Sciatic nerve (tissue), 2 donors: ENCODE measurements around the gene PCSK5. TPM values are rescaled to one million over a fixed set of nuclear protein-coding genes. Genes with fewer than 3 reads are reported as not detected.

ENCODE experiments used
- ATAC-seq: fragments of 200-7000 bp; cut with Tn5 transposase; one replicate; pipeline ENCODE4 v1.9.1; 2020; ENCODE audit warnings: mild to moderate bottlenecking, moderate library complexity
- DNase-seq: peaks from one replicate; pipeline ENCODE4 v3.0.0-alpha.2; 2020; ENCODE audit warnings: low spot score
- intact Hi-C: fragments of 100-400 bp; cut with DNase I; formaldehyde crosslinking; loops from one replicate; pipeline ENCODE4 v1.14.2; 2022
- total RNA-seq: library from RNA; stranded (reverse); fragmentation: NEBNext Ultra II Directional; extraction: Animal tissue kit (Norgen Biotek cat#: 25700); gene quantifications from one replicate; pipeline ENCODE4 v1.2.1, GENCODE V29; 2021
- donor health status: DM: no; HTN: no; CAD: no.
- donor health status: DM: no; HTN: no; CAD: no.

Gene PCSK5
- total RNA-seq, 1 donor from 2014 or later: 18.8 TPM

DNA sequence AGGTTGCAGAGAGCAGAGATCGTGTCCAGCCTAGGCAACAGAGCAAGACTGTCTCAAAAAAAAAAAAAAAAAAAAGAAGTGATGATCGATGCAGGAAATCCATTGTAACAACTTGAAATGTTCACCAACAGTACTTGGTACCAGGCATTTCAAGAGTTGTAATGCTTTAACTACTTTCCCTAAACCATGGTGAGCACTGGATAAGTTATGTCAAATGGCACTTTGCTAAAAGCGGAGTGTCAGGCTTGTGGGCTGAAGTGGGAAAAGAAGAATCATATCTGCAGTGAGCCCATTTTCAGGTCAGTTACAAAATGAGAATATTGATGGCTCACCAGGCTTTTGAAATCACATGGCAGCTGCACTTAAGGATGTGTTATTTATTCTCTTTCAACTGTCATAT lies 301.5 kb downstream of the PCSK5 start:
- DNase-seq: no peak
- intact Hi-C loops: no loop called here
- no peak for ATAC-seq

DNA sequence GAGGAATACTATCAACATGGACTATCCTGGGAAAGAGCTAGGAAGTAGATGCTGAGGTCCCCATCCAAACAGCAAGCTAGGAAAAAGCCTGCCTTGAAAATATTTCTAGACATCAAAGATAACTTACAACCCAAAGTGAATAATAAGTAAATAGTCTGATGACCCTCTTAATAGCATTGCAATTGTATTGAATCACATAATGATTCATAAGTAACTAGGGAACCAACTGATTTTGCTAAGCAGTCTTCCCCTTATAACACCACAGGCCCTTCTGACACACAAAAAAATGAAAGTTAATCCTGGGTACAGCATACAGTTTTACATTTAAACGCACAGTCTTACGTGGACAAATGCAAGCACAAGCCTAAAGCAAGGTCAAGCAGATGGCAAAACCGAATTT lies 304.4 kb downstream of the PCSK5 start:
- ATAC-seq: no peak
- intact Hi-C loops: no loop called here
- DNase-seq: no peak

DNA sequence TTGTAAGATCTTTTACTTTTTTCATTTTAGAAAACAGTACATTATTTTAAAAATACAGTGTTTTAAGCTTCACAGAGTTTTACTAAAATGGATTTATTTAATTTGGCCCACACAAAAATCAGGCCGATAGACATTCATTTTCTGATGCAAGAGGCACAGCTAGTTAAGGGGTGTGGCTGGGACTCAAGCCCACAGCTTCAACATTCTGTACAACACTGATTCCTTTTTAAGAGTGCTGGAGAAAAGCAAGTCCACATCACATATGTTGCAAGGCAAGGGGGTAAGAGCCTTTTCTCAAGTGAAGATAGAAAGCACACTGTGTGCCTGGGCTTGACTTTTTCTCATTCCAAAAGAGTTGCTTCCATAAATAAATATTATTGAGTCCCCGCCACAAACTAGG lies 307.9 kb downstream of the PCSK5 start:
- DNase-seq (no peak), ATAC-seq (peak; percentile 80)
- intact Hi-C loops: no loop called here

DNA sequence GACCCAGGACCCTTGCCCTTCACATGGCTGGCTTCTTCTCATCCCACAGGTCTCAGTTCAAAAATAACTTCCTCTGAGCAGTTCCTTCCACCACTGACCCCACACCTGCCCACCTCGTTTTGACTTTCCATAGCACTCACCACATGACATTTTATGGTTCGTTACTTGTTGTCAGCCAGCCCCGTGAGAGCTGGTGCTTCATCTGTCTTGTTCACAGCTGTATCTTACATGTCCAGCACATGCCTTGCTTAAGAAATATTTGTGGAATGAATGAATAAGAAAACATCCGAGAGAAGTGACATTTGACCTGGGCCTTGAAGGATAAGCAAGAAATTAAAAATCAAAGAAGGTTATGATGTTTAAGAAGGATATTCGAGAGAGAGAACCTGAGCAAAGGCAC lies 309.8 kb downstream of the PCSK5 start:
- no peak for ATAC-seq
- intact Hi-C loops: no loop called here
- no peak for DNase-seq

DNA sequence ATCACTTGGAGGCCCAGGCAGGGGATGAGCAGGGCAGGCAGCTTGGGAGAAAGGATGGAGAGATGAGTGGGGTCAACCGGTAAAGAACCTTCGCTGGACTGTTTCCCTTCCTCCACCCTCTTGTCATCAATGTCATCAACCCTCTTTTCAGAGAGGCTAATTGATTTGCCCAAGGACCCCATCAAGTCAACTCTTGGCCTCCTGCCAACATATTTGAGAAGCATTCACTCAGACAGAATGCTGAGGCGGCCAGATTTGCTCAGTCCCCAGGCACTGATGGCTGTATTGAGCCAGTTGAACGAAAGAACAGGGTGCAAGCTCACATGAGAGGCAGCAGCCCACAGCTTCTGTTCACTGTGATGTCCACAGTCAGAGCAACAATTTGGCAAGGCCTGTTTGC lies 310.3 kb downstream of the PCSK5 start:
- intact Hi-C loops: no loop called here
- DNase-seq (no peak), ATAC-seq (no peak)

DNA sequence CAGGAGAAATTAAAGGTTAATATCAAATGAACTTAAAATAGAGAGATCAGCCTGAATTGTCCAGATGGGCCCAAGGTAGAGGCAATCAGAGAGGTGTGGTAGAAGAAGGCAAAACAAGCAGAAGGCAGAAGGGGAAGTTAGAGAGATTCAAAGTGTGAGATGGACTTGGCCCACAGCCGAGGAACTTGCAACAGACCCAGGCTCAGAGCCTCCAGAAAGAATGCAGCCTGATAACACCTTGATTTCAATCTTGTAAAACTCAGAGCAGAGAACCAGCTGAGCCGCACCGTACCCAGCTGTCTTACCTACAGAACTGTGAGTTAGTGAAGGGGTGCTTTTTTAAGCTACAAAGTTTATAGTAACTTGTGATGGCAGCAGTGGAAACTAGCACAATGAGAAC lies 312.9 kb downstream of the PCSK5 start:
- intact Hi-C loops: no loop called here
- ATAC-seq (no peak), DNase-seq (no peak)

DNA sequence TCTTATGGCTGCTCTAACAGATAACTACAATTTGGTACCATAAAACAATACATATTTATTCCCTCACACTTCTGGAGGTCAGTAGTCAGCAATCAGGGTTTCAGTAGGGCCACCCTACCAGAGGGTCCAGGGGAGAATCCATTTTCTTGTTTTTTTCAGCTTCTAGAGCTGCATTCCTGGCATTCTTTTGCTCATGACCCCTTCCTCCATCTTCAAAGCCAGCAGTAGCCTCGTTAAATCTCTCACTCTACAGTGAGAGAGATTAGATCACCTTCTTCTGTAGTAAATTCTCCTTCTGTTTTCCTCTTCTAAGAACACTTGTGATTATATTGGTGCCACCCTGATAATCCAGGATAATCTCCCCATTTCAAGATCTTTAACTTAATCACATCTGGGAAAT lies 316.3 kb downstream of the PCSK5 start:
- intact Hi-C loops: no loop called here
- no peak for ATAC-seq
- DNase-seq: no peak

DNA sequence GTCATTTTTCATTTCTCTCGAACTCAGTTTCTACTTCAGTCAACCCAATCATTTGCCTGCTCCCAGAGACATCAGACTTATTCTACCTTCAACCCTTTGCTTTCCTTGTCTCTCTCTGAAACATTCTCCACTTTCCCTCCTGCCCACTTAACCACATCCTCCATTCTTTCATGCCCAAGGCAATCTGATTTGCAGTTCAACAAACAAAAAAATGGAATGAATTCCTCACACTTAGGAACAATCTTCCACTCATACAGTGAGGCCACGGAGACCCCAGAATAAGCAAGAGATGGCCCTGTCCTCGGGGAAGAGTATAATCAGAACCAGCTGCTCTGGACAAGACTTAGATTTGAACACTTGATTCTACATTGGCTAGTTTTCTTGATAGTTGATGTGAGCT lies 323.3 kb downstream of the PCSK5 start:
- ATAC-seq (no peak), DNase-seq (no peak)

DNA sequence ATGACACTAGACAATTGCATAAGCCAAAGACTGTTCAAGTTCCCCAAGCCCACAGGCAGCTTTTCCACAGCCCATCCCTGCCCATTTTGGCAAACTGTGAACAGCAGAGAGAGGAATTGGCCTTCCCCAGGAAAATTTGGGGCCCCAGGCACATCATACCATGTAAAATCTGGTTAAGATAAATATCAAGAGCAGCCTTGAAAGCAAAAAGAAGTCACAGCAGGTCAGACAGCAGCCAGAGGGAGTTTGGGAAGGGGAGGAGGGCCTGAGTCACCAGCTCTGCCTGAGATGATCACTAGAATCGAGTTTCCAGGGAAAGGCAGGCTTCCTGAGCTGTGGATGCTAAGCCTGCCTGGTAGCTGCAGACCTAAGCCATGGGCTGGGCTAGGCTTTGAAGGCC lies 324.6 kb downstream of the PCSK5 start:
- ATAC-seq (no peak), DNase-seq (no peak)
- intact Hi-C loops: no loop called here

More for the DNA sequence above, 323.3 kb downstream of the PCSK5 start:
- intact Hi-C loops: no loop called here

DNA sequence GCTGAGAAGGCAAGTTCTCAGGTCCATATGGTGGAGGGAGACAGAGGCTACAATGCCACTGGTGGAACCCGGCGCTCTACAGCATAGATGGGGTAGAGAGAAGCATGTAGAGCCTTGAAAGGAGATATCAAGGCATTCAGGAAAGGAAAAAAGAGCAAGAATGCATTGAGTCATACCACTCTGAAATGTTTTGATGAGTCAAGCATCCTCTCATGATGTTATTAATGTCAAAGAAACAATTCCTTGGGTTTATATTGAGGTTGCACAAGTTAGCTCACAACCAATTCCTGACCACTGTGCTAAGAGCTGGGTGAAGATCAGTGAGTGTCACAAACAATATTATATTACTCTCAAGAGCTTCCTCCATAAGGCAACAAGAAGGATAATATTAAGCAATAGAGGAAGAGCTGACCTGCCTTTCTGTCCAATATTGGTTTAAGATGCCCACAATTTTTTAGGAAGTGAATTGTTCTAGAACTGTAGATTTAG lies 325.7 kb downstream of the PCSK5 start:
- no peak for DNase-seq
- ATAC-seq: peak; percentile 83
- intact Hi-C loops: no loop called here

DNA sequence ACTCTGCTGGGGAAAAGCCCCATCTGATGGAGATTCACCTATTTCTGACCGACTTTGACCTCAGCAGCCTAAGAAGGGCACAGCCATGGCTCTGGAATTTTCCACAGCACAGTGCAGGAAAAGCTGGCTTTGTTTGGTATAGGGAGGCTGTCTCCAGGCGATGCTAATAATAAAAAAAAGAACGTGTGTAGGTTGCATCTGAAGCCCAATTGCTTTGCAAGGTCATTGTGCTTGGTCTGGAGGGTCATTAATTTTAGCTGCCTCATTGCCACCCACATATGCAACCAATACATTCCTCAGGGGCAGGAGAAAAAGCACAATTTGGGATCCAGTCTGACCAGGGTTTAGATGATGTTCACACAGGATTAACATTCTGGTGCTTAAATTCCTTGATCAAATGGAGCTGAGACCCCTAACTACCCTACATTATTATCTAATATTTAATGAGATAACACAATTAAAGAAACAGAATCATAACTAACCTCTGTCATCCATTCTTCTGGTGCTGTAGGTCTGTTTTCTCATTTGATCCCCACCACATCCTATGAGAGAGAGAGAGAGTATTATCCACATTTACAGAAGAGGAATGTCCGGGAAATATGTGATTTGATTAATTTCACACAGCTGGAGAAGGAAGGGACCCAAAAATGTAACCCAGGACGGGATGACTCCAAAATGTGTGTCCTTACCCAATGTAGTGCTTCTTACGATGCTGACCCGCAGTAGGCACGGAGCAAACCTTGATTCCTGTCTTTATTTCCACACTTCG lies 327.8 kb downstream of the PCSK5 start:
- DNase-seq (no peak), ATAC-seq (no peak)
- intact Hi-C loops: no loop called here

DNA sequence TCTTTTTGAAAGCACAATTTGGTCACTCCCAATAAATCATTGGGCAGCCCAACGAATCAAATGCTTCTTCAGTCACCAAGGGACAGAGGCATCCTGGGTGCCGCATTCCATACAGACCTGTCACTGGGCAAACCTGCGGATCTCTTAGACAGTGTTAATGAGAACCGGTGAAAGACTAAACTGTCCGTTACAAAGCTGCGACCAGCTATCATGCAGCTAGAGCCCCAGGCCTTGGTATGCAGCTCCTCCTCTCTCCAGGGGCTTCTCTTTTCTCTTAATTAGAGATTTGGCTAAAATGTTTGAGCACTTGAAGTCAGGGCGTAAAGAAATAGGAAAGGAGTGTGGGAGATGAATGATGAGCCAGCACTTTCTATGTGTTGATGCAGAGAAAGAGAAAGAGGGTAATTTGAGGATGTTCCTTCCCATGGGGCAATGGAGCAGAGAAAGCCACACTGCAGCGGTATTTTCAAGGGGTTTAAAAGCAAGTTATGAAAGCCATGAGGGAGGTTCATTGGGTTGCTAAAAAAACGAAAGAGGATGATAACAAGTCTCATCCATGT lies 328.5 kb downstream of the PCSK5 start:
- ATAC-seq (no peak), DNase-seq (no peak)
- intact Hi-C loops: no loop called here

DNA sequence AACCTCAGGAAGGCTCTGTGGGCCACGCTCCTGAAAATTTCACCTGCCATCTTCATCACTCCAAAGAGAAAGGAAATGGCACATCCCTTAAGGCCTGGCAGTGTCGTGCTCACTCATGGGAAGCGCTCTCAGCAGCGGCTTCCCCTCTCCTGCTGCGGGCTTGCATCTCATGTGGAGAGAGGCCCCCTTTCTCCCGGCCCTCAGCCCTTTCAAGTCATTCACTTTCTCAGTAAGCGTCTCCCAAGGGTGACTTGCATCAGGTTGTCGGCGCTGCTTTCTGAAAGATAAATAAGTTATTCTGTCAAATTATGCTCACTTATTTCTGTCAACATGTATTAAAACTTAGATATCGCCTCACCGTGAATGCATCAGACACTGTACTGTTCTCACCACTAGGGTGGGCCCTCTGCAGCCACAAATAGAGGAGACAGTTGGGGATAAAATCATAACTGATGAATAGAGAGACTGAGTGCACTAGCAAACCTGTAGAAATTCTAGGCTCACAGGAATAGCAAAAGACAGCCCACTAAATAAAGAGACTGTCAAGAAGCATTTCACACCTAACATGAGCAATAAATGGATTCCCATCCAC lies 329.2 kb downstream of the PCSK5 start:
- intact Hi-C loops: no loop called here
- no peak for DNase-seq
- ATAC-seq: peak; percentile 71

DNA sequence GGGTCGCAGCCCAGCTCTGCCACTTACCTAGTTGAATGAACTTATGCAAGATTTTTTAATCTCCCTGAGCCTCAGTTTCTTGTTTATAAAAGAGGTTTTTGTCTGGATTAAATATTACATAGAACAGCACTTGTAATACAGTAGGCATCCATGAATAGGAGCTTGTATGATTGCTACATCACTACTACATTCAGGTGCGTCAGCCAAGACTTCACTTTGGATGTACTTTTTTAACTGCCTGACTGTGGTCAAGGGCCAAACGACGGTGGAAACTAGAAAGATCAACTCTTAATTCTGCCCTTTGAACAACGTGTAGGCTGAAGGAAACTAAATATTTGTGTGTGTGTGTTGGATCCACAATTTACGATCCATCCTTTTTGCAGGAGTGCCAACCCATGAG lies 330.9 kb downstream of the PCSK5 start:
- intact Hi-C loops: no loop called here
- DNase-seq: no peak
- ATAC-seq: no peak

DNA sequence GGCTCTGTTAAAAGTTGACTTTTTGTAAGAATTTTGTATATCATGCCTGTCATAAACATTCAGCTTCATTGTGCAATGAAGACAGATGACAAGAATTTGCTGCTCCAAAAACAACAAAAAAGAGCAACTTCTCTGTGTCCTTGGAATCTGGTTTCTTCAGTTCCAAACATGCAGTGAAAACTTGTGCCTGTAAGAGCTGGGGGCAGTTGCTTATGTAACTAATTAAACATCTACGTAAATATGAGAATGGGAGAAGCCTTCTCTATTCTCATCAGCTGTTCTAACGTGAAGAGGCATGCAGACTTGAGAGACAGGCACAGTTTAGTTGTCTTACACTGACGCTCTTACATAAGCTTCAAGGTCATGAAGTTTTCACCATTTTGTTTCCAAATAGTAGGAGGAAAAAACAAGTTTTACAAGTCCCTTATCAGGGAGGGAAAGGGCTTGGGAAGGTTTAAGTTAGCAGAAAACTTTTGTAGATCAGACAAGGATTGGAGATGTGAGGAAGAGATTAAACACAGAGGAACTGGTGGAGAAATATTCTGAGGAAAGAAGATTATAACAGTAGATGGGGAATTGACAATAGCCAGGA lies 333.4 kb downstream of the PCSK5 start:
- ATAC-seq: peak; percentile 33
- intact Hi-C loops: no loop called here
- no peak for DNase-seq

DNA sequence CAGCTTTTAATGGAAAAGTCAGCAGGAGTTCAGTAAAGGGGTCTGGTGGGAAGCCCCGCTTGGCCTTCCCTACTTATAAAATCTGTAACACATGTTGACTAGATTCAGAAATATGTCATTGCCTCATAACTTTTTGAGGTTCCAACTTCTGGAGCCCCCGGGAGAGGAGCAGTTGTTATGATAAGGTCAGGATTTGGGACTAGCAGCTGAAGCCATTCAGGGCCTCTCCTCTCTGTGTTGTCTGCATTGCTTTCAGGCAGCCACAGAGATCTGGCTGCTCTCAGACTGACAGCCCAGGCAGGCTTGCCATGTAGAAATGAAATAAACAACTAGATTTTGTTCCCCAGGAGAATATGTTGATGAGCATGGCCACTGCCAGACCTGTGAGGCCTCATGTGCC lies 336.7 kb downstream of the PCSK5 start:
- no peak for DNase-seq
- peak; percentile 15 for ATAC-seq
- intact Hi-C loops: no loop called here

DNA sequence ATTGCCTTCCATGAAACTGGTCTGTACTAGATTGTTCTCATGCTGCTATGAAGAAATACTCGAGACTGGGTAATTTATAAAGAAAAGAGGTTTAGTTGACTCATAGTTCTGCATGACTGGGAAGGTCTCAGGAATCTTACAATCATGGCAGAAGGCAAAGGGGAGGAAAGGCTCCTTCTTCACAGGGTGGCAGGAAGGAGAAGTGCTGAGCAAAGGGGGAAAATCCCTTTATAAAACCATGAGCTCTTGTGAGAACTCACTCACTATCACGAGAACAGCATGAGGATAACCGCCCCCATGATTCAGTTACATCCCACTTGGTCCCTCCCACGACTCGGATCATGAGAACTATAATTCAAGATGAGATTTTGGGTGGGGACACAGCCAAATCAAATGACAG lies 340.5 kb downstream of the PCSK5 start:
- ATAC-seq (no peak), DNase-seq (no peak)
- intact Hi-C loops: no loop called here

DNA sequence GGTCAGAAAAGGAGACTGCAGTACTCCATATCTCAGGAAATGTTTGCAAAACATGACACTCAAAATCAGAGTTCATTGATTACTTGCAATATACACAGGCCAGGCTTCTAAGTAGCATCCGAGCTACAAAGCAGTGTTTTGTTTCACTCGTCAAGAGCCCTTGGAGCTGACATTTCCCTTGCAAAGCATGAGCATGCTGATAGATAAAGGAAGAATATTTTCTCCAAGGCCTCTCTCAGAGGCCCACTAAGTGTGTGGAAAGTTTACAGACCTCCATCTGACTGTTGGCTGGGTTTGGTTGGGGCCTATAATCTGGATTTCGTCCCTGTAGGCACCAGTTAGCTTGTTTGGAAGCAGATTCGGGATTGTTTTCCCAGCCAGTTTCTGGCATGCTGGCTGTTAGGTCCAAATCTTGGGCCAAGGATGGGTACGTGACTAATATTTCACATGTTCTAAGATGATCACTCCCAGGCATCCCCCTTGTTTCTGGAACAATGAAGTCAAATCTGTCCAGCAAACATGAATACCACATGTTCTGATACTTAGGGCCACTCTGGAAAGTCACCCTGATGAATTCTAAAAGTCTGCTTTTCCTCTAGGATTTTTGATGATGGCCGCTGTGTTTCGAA lies 342.5 kb downstream of the PCSK5 start:
- DNase-seq (no peak), ATAC-seq (no peak)
- intact Hi-C loops: no loop called here

DNA sequence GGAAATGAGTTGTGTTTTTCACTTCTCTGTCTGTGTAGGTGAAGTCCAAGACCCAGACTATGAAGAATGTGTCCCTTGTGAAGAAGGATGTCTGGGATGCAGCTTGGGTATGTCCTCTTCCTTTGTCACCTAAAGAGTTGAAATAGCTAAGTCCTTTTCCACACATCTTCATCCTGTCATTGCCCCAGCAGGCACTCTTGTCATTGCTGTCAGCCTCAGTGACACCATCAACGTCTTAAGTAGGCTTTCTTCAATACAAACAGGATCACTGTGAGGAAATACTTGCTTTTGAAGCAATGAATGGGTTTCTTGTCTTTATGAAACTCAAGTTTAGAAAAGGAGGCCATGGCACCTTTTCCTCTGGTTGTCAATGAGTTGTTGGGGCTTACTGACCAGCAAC lies 350.1 kb downstream of the PCSK5 start:
- DNase-seq (no peak), ATAC-seq (no peak)
- intact Hi-C loops: no loop called here

DNA sequence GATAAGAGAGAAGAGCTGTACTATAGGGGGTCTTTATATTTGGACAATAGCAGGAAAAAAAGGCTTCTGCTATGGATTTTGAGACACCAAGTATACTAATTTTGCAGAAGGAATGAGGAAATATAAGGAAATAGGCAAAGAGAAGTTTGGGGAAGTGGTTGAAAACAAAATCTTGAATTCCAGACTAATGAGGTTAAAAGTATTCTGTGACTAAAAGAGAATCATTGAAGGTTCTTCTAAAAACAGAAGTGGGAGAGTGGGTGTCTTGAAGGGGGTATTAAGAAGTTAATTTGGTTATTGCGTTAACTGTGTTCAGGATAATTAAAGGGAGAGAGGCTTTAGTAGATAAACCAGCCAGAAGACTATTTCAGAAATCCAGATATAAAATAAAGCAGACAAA lies 355.0 kb downstream of the PCSK5 start:
- intact Hi-C loops: no loop called here
- no peak for DNase-seq
- ATAC-seq: no peak
